H9 (cell line): ENCODE measurements around the gene TBC1D22A. TPM values are rescaled to one million over a fixed set of nuclear protein-coding genes. Genes with fewer than 3 reads are reported as not detected.

Experiments used
- DNase-seq: peaks from one replicate; pipeline ENCODE4 v3.0.0-alpha.2; 2017
- H2AFZ ChIP-seq: one replicate; pipeline ENCODE4 v1.6.1; 2013; ENCODE audit warnings: mild to moderate bottlenecking, low read length, control low read depth, moderate library complexity
- H2AK5ac ChIP-seq: 2 replicates; pipeline ENCODE4 v1.6.1; 2013; ENCODE audit warnings: low read length, control low read depth, mixed read lengths; ENCODE audit not compliant: insufficient read length
- H2BK120ac ChIP-seq: one replicate; pipeline ENCODE4 v1.6.1; 2013; ENCODE audit warnings: low read depth, mild to moderate bottlenecking, low read length, control low read depth, inconsistent platforms; ENCODE audit not compliant: poor library complexity, severe bottlenecking
- H2BK12ac ChIP-seq: 2 replicates; pipeline ENCODE4 v1.6.1; 2013; ENCODE audit warnings: low read length, control low read depth, mixed read lengths, low read depth; ENCODE audit not compliant: insufficient read length
- H2BK15ac ChIP-seq: 2 replicates; pipeline ENCODE4 v1.6.1; 2013; ENCODE audit warnings: low read depth, low read length, control low read depth
- H2BK20ac ChIP-seq: one replicate; pipeline ENCODE4 v1.6.1; 2013; ENCODE audit warnings: low read depth, mild to moderate bottlenecking, low read length, control low read depth, inconsistent platforms; ENCODE audit not compliant: poor library complexity, severe bottlenecking
- H2BK5ac ChIP-seq: 2 replicates; pipeline ENCODE4 v1.6.1; 2013; ENCODE audit warnings: low read length, control low read depth, mixed read lengths; ENCODE audit not compliant: insufficient read length
- H3K14ac ChIP-seq: 2 replicates; pipeline ENCODE4 v1.6.1; 2013; ENCODE audit warnings: low read length, control low read depth; ENCODE audit not compliant: insufficient read depth
- H3K18ac ChIP-seq: 2 replicates; pipeline ENCODE4 v1.6.1; 2013; ENCODE audit warnings: low read depth, mild to moderate bottlenecking, mixed read lengths, low read length, control low read depth; ENCODE audit not compliant: insufficient read length
- H3K23ac ChIP-seq: 2 replicates; pipeline ENCODE4 v1.6.1; 2013; ENCODE audit warnings: low read length, control low read depth, mixed read lengths, low read depth; ENCODE audit not compliant: insufficient read length
- H3K23me2 ChIP-seq: 2 replicates; pipeline ENCODE4 v1.6.1; 2013; ENCODE audit warnings: low read depth, mild to moderate bottlenecking, mixed read lengths, low read length, control low read depth; ENCODE audit not compliant: insufficient read length, poor library complexity, severe bottlenecking
- H3K27ac ChIP-seq: 2 replicates; pipeline ENCODE4 v1.5.1; 2013; ENCODE audit warnings: low read length, control low read depth, mixed read lengths, low read depth; ENCODE audit not compliant: insufficient read length
- H3K27me3 ChIP-seq: 2 replicates; pipeline ENCODE4 v1.6.1; 2013; ENCODE audit warnings: low read length, control low read depth, inconsistent platforms; ENCODE audit not compliant: insufficient read depth
- H3K4ac ChIP-seq: 2 replicates; pipeline ENCODE4 v1.6.1; 2013; ENCODE audit warnings: low read depth, mild to moderate bottlenecking, control low read depth, inconsistent platforms, low read length, moderate library complexity
- H3K4me1 ChIP-seq: 2 replicates; pipeline ENCODE4 v1.6.1; 2013; ENCODE audit warnings: low read length, control low read depth, inconsistent platforms; ENCODE audit not compliant: insufficient read depth
- H3K4me2 ChIP-seq: 2 replicates; pipeline ENCODE4 v1.6.1; 2013; ENCODE audit warnings: low read length, control low read depth, mixed read lengths; ENCODE audit not compliant: insufficient read length, insufficient read depth
- H3K56ac ChIP-seq: 2 replicates; pipeline ENCODE4 v1.6.1; 2013; ENCODE audit warnings: low read depth, mild to moderate bottlenecking, mixed read lengths, low read length, control low read depth; ENCODE audit not compliant: insufficient read length
- H3K79me1 ChIP-seq: 2 replicates; pipeline ENCODE4 v1.6.1; 2013; ENCODE audit warnings: low read depth, mild to moderate bottlenecking, moderate library complexity, low read length, control low read depth, inconsistent platforms; ENCODE audit not compliant: insufficient read depth, poor library complexity, severe bottlenecking
- H3K79me2 ChIP-seq: 2 replicates; pipeline ENCODE4 v1.6.1; 2013; ENCODE audit warnings: low read length, control low read depth, inconsistent platforms; ENCODE audit not compliant: insufficient read depth
- H3K9ac ChIP-seq: 2 replicates; pipeline ENCODE4 v1.6.1; 2013; ENCODE audit warnings: low read length, control low read depth, mixed read lengths; ENCODE audit not compliant: insufficient read length; ENCODE audit errors: extremely low read depth
- H3K9me3 ChIP-seq: one replicate; pipeline ENCODE4 v1.6.1; 2013; ENCODE audit warnings: low read depth, low read length, inconsistent platforms; ENCODE audit not compliant: control insufficient read depth
- H3T11ph ChIP-seq: one replicate; pipeline ENCODE4 v1.6.1; 2013; ENCODE audit warnings: mild to moderate bottlenecking, low read length, control low read depth, inconsistent platforms
- H4K20me1 ChIP-seq: one replicate; pipeline ENCODE4 v1.6.1; 2013; ENCODE audit not compliant: control insufficient read depth, insufficient read length, insufficient read depth
- H4K5ac ChIP-seq: 2 replicates; pipeline ENCODE4 v1.6.1; 2013; ENCODE audit warnings: low read depth, mild to moderate bottlenecking, mixed read lengths, low read length, control low read depth; ENCODE audit not compliant: insufficient read length
- H4K8ac ChIP-seq: replicated peaks from 2 replicates; pipeline ENCODE4 v1.6.1; 2013; ENCODE audit warnings: low read length, control low read depth, mixed read lengths, low read depth; ENCODE audit not compliant: insufficient read length
- H4K91ac ChIP-seq: 2 replicates; pipeline ENCODE4 v1.6.1; 2013; ENCODE audit warnings: low read depth, mild to moderate bottlenecking, moderate library complexity, mixed read lengths, low read length, control low read depth; ENCODE audit not compliant: insufficient read length
- H3K27ac Mint-ChIP-seq, 3 experiments: 2 replicates in 2 of 3; 3 replicates in 1 of 3; pipeline ENCODE4 v1.8.0; 2020 to 2021; ENCODE audit warnings: mixed read lengths in 3 of 3, mild to moderate bottlenecking in 1 of 3, moderate library complexity in 1 of 3
- H3K27me3 Mint-ChIP-seq: 2 replicates; pipeline ENCODE4 v1.8.0; 2021; ENCODE audit warnings: low read depth, mild to moderate bottlenecking, moderate library complexity, mixed read lengths
- H3K36me3 Mint-ChIP-seq, 3 experiments: 2 replicates in 2 of 3; 3 replicates in 1 of 3; pipeline ENCODE4 v1.8.0; 2020 to 2021; ENCODE audit warnings: low read depth in 3 of 3, mixed read lengths in 3 of 3; ENCODE audit not compliant: insufficient read depth in 1 of 3
- H3K4me1 Mint-ChIP-seq, 2 experiments: 2 replicates each; pipeline ENCODE4 v1.8.0; 2020; ENCODE audit warnings: mixed read lengths in 2 of 2
- H3K4me3 Mint-ChIP-seq, 2 experiments: 2 replicates in 1 of 2; 3 replicates in 1 of 2; pipeline ENCODE4 v1.8.0; 2020 to 2021; ENCODE audit warnings: mild to moderate bottlenecking in 2 of 2, mixed read lengths in 2 of 2, moderate library complexity in 1 of 2
- H3K9me3 Mint-ChIP-seq, 2 experiments: 2 replicates in 1 of 2; 3 replicates in 1 of 2; pipeline ENCODE4 v1.8.0; 2020; ENCODE audit warnings: mild to moderate bottlenecking in 2 of 2, mixed read lengths in 2 of 2, moderate library complexity in 1 of 2
- WGBS: extraction: QIAGEN DNeasy Blood & Tissue Kit; methylation state at CpG from one replicate; pipeline ENCODE4 v1.1.7; 2013; ENCODE audit warnings: missing lambda C conversion rate, low lambda C conversion rate, mixed read lengths; ENCODE audit not compliant: insufficient read length; ENCODE audit errors: extremely low coverage; 5-methylcytosine and 5-hydroxymethylcytosine counted together
- total RNA-seq: library from RNA; stranded (reverse); gene quantifications from 2 replicates; pipeline ENCODE4 v1.2.1, GENCODE V29; 2021
- TF ChIP-seq, protein P1 (sequence below): fragments of 200-600 bp; sonication (generic); conservative IDR thresholded peaks from 3 replicates; pipeline ENCODE4 v1.8.0; 2021; ENCODE audit warnings: antibody characterized with exemption, mild to moderate bottlenecking

TBC1D22A gene
- total RNA-seq, 1 experiment from 2014 or later: 20.8 TPM

- no peaks in the 10 kb centered on the region for H3K9me3 ChIP-seq
- no peak overlapping the region for H2BK5ac ChIP-seq
- no peak overlapping the region for H3K27ac ChIP-seq
- H3K4me2 ChIP-seq: no peak overlapping the region
- H2BK15ac ChIP-seq: no peak overlapping the region
- no peaks in the 10 kb centered on the region for H4K20me1 ChIP-seq
- Mint-ChIP-seq H3K9me3 (no peaks in the 10 kb centered on the region), H3K4me3 (no peak overlapping the region), H3K27me3 (no peaks in the 10 kb centered on the region), H3K27ac (peak overlapping the region in 2 of 3 experiments; percentile 3 to 19; a peak in 2 of 7 replicates), H3K36me3 (peaks cover 3 to 19% (median 9%) of the 10 kb centered on the region in 3 experiments; a peak in 4 of 7 replicates), H3K4me1 (peaks cover 16 to 18% of the 10 kb centered on the region in 2 experiments)
- WGBS: no CpG with 5 or more reads among the region's 14 CpGs
- no peak overlapping the region for H2BK20ac ChIP-seq
- H2BK12ac ChIP-seq: no peak overlapping the region
- H3K56ac ChIP-seq: no peak overlapping the region
- H3K79me1 ChIP-seq: no peaks in the 10 kb centered on the region
- no peaks in the 10 kb centered on the region; the same call in 1 of the 2 replicates for H3K79me2 ChIP-seq
- no peak overlapping the region for H3K9ac ChIP-seq
- H3K23ac ChIP-seq: no peak overlapping the region
- no peak overlapping the region for H2AK5ac ChIP-seq
- H3K14ac ChIP-seq: no peak overlapping the region
- H4K91ac ChIP-seq: no peak overlapping the region
- no peaks in the 10 kb centered on the region for H3K4me1 ChIP-seq
- H4K8ac ChIP-seq: no peak overlapping the region
- H3T11ph ChIP-seq: no peak overlapping the region
- no peak for DNase-seq
- H3K18ac ChIP-seq: no peak overlapping the region
- TF ChIP-seq, protein P1, sequence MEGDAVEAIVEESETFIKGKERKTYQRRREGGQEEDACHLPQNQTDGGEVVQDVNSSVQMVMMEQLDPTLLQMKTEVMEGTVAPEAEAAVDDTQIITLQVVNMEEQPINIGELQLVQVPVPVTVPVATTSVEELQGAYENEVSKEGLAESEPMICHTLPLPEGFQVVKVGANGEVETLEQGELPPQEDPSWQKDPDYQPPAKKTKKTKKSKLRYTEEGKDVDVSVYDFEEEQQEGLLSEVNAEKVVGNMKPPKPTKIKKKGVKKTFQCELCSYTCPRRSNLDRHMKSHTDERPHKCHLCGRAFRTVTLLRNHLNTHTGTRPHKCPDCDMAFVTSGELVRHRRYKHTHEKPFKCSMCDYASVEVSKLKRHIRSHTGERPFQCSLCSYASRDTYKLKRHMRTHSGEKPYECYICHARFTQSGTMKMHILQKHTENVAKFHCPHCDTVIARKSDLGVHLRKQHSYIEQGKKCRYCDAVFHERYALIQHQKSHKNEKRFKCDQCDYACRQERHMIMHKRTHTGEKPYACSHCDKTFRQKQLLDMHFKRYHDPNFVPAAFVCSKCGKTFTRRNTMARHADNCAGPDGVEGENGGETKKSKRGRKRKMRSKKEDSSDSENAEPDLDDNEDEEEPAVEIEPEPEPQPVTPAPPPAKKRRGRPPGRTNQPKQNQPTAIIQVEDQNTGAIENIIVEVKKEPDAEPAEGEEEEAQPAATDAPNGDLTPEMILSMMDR: no peak
- H2BK120ac ChIP-seq: no peak overlapping the region
- H3K4ac ChIP-seq: no peak overlapping the region
- no peak overlapping the region for H2AFZ ChIP-seq
- no peaks in the 10 kb centered on the region for H3K23me2 ChIP-seq
- H4K5ac ChIP-seq: no peak overlapping the region
- no peaks in the 10 kb centered on the region for H3K27me3 ChIP-seq
Measured at GRCh38 chr22:46947516-46948257, 185.2 kb downstream of the TBC1D22A start.
